8988T (cell line): ENCODE results near the gene EDEM1.
A peak's percentile ranks its signal among the peaks of the same experiment; 100 is the strongest.
"Not testable (repeated sequence)": the region's sequence is repeated elsewhere in the genome, so short reads cannot be mapped to it uniquely, and the experiment has no call there.

Experiments
- DNase-seq: peaks from one replicate; pipeline ENCODE4 v3.0.0; 2011

The EDEM1 gene

GRCh38 chr3:5187156-5187919 lies at the start of gene EDEM1:
TSS of gene EDEM1 (plus strand) at chr3:5187707. CDS start at chr3:5187806, 99 bp downstream.
- DNase-seq, result peak; percentile 95

- no peak for DNase-seq
These were observed 49.1 kb upstream of the EDEM1 start for GRCh38 chr3:5138214-5138981.

- no peak for DNase-seq
These were observed 47.3 kb upstream of the EDEM1 start for GRCh38 chr3:5140230-5140621.

GRCh38 chr3:5140839-5141238 lies 46.7 kb upstream of the EDEM1 start:
- no peak for DNase-seq

- no peak for DNase-seq
These were observed 45.7 kb upstream of the EDEM1 start for GRCh38 chr3:5141760-5142159.

GRCh38 chr3:5143464-5143863 lies 44.0 kb upstream of the EDEM1 start:
- DNase-seq, result no peak

- DNase-seq, result no peak
These were observed 43.1 kb upstream of the EDEM1 start for GRCh38 chr3:5144316-5144994.

- DNase-seq, result no peak
These were observed 42.4 kb upstream of the EDEM1 start for GRCh38 chr3:5145120-5145519.

- DNase-seq, result not testable (repeated sequence)
These were observed 40.4 kb upstream of the EDEM1 start for GRCh38 chr3:5147152-5147551.

GRCh38 chr3:5149306-5149880 lies 38.1 kb upstream of the EDEM1 start:
- DNase-seq, result no peak

- no peak for DNase-seq
These were observed 35.9 kb upstream of the EDEM1 start for GRCh38 chr3:5151586-5151985.

GRCh38 chr3:5153074-5153473 lies 34.4 kb upstream of the EDEM1 start:
- DNase-seq, result no peak

- DNase-seq, result no peak
These were observed 32.3 kb upstream of the EDEM1 start for GRCh38 chr3:5155241-5155640.

GRCh38 chr3:5160321-5160720 lies 27.2 kb upstream of the EDEM1 start:
- DNase-seq, result no peak

GRCh38 chr3:5160940-5161858 lies 26.3 kb upstream of the EDEM1 start:
- no peak for DNase-seq

GRCh38 chr3:5162102-5162501 lies 25.4 kb upstream of the EDEM1 start:
- DNase-seq, result peak; percentile 34

- no peak for DNase-seq
These were observed 21.8 kb upstream of the EDEM1 start for GRCh38 chr3:5165698-5166097.

- no peak for DNase-seq
These were observed 20.7 kb upstream of the EDEM1 start for GRCh38 chr3:5166846-5167245.

- DNase-seq, result no peak
These were observed 19.4 kb upstream of the EDEM1 start for GRCh38 chr3:5168110-5168509.

GRCh38 chr3:5169807-5170206 lies 17.7 kb upstream of the EDEM1 start:
- DNase-seq, result no peak

GRCh38 chr3:5170975-5171374 lies 16.5 kb upstream of the EDEM1 start:
- DNase-seq, result no peak

GRCh38 chr3:5172018-5172417 lies 15.5 kb upstream of the EDEM1 start:
- no peak for DNase-seq
